Kidney (tissue), 14 donors: ENCODE results near the gene GPRC5C. TPM values are rescaled to one million over a fixed set of nuclear protein-coding genes. Genes with fewer than 3 reads are reported as not detected.
"Not testable (repeated sequence)": the region's sequence is repeated elsewhere in the genome, so short reads cannot be mapped to it uniquely, and the experiment has no call there.

ENCODE experiments used
- DNase-seq, 5 donors: peaks; one replicate each; pipeline ENCODE4 v3.0.0-alpha.2; 2013 to 2020
- FAIRE-seq: peaks from 2 replicates; lab custom pipeline; 2012; peaks lifted over from hg19 to GRCh38; lab: Jason Lieb, UNC
- H3K27ac ChIP-seq, 2 donors: one replicate each; pipeline ENCODE4 v1.7.0; 2013; ENCODE audit warnings: low read depth in 2 of 2, low read length in 2 of 2, inconsistent platforms in 1 of 2
- H3K27me3 ChIP-seq: one replicate; pipeline ENCODE4 v1.7.1; 2013; ENCODE audit warnings: low read length, inconsistent platforms; ENCODE audit not compliant: control insufficient read depth, insufficient read depth
- H3K36me3 ChIP-seq, 3 donors: one replicate each; pipeline versions ENCODE4 v1.7.0 to v1.7.1; 2013; ENCODE audit warnings: low read length in 3 of 3, control low read depth in 1 of 3, inconsistent platforms in 1 of 3; ENCODE audit not compliant: insufficient read depth in 3 of 3, control insufficient read depth in 2 of 3
- H3K4me1 ChIP-seq, 3 donors: one replicate each; pipeline versions ENCODE4 v1.7.0 to v1.7.1; 2013; ENCODE audit warnings: low read length in 3 of 3, inconsistent platforms in 1 of 3, low read depth in 1 of 3; ENCODE audit not compliant: control insufficient read depth in 2 of 3, insufficient read depth in 2 of 3
- H3K4me3 ChIP-seq, 3 donors: one replicate each; pipeline versions ENCODE4 v1.7.0 to v1.8.1; 2013; ENCODE audit warnings: low read length in 3 of 3, control low read depth in 1 of 3, inconsistent platforms in 1 of 3
- H3K9ac ChIP-seq, 3 donors: one replicate each; pipeline versions ENCODE4 v1.7.0 to v1.7.1; 2013; ENCODE audit warnings: low read length in 3 of 3, control low read depth in 1 of 3, inconsistent platforms in 1 of 3
- H3K9me3 ChIP-seq, 3 donors: one replicate each; pipeline versions ENCODE4 v1.7.0 to v1.7.1; 2013; ENCODE audit warnings: low read length in 3 of 3, control low read depth in 1 of 3, inconsistent platforms in 1 of 3; ENCODE audit not compliant: control insufficient read depth in 2 of 3, insufficient read depth in 1 of 3
- CTCF ChIP-seq: IDR thresholded peaks from 3 replicates; pipeline ENCODE4 v1.5.1; 2012; ENCODE audit warnings: mild to moderate bottlenecking, moderate library complexity, borderline replicate concordance; ENCODE audit not compliant: insufficient read depth; ENCODE audit errors: extremely low read depth
- intact Hi-C: fragments of 100-400 bp; cut with DNase I; formaldehyde crosslinking; loops from one replicate; pipeline ENCODE4 v1.11.1; 2022
- polyA plus RNA-seq: library from polyadenylated mRNA; stranded (reverse); fragments of 350-450 nt; fragmentation: Illumina TruSeq; extraction: RNeasy Lipid Tissue Mini Kit (QIAGEN cat#74804); gene quantifications from one replicate; pipeline ENCODE4 v1.2.3, GENCODE V29; 2014; ENCODE audit warnings: low read depth, low replicate concordance; ENCODE audit not compliant: insufficient read depth
- total RNA-seq: library from RNA; stranded (reverse); fragmentation: NEBNext Ultra II Directional; extraction: Animal tissue kit (Norgen Biotek cat#: 25700); gene quantifications from one replicate; pipeline ENCODE4 v1.2.1, GENCODE V29; 2021
- donor health status: control.
- donor health status: control.
- donor health status: control.
- donor health status: control.
- donor health status: control.
- donor health status: DM: yes; HTN: yes; CAD: no.
- donor health status: Normal renal cell carcinoma (clear cell type).

GPRC5C gene
- total and polyA plus RNA-seq, 2 donors from 2014 or later: 242 to 358 TPM

DNA sequence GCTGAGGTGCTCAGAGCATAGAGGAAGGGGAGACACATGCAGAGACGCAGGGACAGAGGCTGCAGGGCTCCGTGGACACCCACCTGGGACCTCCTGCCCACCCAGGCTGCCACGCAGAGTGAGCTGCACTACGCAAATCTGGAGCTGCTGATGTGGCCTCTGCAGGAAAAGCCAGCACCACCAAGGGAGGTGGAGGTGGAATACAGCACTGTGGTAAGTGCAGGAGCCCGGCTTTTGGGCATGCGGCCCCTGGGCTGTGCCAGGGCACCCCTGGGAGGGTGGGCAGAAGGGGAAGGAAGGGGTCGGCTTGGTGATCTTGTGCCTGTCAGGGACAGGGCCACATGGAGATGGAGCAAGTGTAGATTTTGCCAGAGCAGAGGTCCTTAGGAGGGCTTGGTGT is 49.7 kb downstream of the GPRC5C start:
- FAIRE-seq (no peak), DNase-seq (no peak)
- H3K4me3 ChIP-seq: no peak overlapping the region
- no peak for TF ChIP-seq CTCF
- no peak overlapping the region for H3K27ac ChIP-seq
- no peaks in the 10 kb centered on the region for H3K4me1 ChIP-seq
- no peak overlapping the region for H3K9ac ChIP-seq
- intact Hi-C loops: no loop called here
- H3K36me3 ChIP-seq: no peaks in the 10 kb centered on the region
- H3K9me3 ChIP-seq: no peaks in the 10 kb centered on the region
- H3K27me3 ChIP-seq: no peaks in the 10 kb centered on the region

DNA sequence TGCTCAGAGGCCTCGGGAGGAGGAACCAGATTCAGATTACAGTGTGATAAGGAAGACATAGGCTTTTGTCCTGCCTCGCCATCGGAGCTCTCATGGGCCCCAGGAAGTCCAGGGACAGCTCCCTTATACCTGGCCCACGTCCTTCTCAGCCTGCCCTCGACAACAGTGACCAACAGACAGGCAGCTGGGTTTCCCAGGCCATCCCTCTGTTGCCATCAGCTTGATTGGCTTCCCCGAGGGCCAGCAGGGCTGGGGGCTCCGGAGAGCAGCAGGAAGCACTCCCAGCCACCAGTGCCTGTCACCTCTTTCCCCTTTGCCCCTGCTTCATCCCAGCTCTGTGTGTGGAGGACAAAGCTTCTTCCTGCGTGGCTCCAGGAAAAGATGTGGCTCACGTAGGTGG is 52.2 kb downstream of the GPRC5C start:
- FAIRE-seq (no peak), DNase-seq (no peak)
- Histone ChIP-seq H3K27me3 (no peaks in the 10 kb centered on the region), H3K27ac (no peak overlapping the region), H3K4me1 (no peaks in the 10 kb centered on the region), H3K9me3 (no peaks in the 10 kb centered on the region), H3K36me3 (no peaks in the 10 kb centered on the region), H3K9ac (no peak overlapping the region), H3K4me3 (no peak overlapping the region)
- intact Hi-C loops: no loop called here
- TF ChIP-seq CTCF: no peak

DNA sequence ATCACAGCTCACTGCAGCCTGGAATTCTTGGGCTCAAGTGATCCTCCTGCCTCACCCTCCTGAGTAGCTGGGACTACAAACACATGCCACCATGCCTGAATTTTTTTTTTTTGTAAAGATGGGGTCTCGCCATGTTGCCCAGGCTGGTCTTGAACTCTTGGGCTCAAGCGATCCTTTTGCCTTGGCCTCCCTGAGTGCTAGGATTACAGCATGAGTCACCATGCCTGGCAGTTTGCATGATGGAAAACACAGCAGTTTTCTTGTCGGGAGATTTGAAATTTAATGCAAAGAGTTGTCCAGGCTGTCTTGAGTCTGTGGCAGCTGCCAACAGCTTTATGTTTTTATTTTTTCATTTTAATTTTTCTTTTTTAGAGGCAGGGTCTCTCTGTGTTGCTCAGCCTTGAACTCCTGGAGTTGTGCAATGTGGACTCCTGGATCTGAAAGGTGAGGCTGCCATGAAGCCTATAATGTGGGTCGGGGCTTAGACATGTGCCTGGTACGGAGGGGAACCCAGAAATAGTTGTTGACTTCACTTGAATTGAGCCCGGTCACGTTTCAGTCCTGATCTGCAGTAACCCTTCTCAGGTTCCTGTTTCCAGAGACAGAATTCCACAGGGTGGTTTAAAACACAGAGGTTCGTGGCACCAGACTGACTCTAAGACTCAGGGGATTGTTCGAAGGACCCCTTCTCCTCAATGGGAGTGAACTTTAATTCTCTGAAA is 53.3 kb downstream of the GPRC5C start:
- no peak for FAIRE-seq
- Histone ChIP-seq H3K4me1 (no peaks in the 10 kb centered on the region), H3K36me3 (no peaks in the 10 kb centered on the region), H3K27ac (no peak overlapping the region), H3K4me3 (no peak overlapping the region), H3K9ac (no peak overlapping the region), H3K9me3 (no peaks in the 10 kb centered on the region), H3K27me3 (no peaks in the 10 kb centered on the region)
- no peak for DNase-seq
- no peak for TF ChIP-seq CTCF
- intact Hi-C loops: no loop called here

DNA sequence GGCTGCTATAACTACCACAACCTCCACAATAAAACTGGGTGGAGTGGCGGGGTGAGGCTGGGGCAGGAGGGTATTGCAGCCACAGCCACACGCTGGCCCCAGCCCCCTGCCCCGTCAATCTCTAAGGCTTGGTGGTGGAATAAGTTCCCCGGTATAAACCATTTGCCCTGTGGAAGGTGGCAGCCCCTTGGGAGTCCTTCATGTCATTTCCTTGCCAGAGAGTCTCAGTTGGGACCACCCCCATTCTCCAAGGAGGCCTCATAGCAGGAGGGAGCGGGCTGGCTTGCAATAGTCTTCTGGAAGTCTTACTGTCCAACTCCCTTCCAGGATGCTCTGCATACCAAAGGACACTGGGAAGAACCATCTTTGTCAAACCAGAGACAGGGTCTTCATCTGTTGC is 54.0 kb downstream of the GPRC5C start:
- H3K9ac ChIP-seq: no peak overlapping the region

DNA sequence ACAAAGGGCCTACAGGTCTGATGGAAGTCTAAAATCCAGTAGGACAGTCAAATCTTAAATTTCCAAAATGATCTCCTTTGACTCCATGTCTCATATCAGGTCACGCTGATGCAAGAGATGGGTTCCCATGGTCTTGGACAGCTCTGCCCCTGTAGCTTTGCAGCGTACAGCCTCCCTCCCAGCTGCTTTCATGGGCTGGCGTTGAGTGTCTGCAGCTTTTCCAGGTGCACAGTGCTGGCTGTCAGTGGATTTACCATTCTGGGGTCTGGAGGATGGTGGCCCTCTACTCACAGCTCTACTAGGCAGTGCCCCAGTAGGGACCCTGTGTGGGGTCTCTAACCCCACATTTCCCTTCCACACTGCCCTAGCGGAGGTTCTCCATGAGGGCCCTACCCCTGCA is 56.4 kb downstream of the GPRC5C start:
- DNase-seq, intact Hi-C loops: not testable (repeated sequence)

More for the DNA sequence above, 54.0 kb downstream of the GPRC5C start:
- FAIRE-seq (no peak), DNase-seq (no peak)
- Histone ChIP-seq H3K9me3 (no peaks in the 10 kb centered on the region), H3K27me3 (no peaks in the 10 kb centered on the region), H3K27ac (no peak overlapping the region), H3K36me3 (no peaks in the 10 kb centered on the region), H3K4me1 (no peaks in the 10 kb centered on the region), H3K4me3 (no peak overlapping the region)
- intact Hi-C loops: no loop called here
- TF ChIP-seq CTCF: no peak

More for the DNA sequence above, 56.4 kb downstream of the GPRC5C start:
- H3K36me3 ChIP-seq, H3K9me3 ChIP-seq, FAIRE-seq, H3K27me3 ChIP-seq, H3K4me3 ChIP-seq, H3K27ac ChIP-seq, H3K9ac ChIP-seq, H3K4me1 ChIP-seq: not testable (repeated sequence)
